ENCODE results near the gene CABCOCO1.

Gene CABCOCO1

DNA sequence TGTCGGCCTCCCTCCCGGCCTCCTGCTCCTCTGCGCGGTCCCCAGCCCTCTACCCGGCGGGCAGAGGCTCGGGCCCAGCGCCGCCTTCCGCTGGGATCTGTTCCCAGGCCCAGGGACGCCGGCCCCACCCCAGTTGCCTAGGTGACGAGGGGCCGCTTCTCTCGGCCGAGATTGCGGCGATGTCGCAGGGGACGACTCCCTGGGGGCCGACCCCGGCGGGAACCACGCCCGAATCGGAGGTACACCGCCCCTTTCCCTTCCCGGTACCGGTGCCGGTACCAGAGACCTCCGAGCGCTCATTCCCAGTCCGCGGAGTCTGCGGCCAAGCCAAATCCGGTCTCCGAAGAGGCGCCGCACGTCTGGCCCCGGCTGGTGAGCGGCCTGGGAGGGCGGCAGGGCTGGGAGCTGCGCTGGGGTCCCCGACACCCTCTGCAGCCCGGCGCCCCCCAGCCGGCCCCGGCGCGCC lies at the start of gene CABCOCO1:
TSS of gene CABCOCO1 (plus strand) at position 136 of the 466 bp plus-strand sequence. CDS start at position 180, 44 bp downstream.
- DNase-seq, result no peak

GRCh38 chr10:61613665-61614064 lies 49.1 kb upstream of the CABCOCO1 start:
- no peak for DNase-seq

DNA sequence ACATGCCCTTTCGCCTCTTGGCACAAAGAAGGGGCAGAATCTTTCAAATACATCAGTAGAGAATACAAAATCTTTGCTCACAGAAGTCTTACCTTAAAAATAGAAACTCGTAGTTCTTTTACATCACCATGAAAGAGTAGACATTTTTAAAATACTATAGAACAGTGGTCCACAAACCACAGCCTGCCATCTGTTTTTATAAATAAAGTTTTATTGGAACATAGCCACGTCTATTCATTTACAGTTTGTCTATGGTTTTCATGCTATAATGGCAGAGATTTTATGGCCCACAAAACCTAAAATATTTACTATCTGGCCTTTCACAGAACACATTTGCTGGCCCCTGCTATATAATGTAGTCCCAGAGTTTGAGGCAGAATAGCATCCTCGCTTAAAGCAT lies 46.1 kb upstream of the CABCOCO1 start:
- DNase-seq, result no peak

DNA sequence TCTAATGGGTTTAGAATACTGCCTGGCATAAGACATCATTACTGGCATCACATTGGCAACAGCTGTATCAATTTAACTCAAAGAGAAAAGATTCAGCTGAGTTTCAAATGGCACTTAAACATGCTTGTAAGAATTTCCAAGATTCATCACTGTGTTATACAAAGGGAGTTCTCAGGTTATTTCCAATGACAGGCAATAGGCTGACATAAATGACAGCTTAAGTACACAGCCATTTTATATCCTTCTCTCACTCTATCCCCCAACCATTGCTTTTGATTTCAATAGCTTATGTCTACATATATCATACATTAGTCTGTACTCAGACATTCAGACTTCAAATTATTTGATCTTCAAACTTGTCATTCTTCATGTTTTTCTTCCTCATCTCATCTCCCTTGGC lies 45.5 kb upstream of the CABCOCO1 start:
- no peak for DNase-seq

- no peak for DNase-seq
Observed at GRCh38 chr10:61617586-61617985, 45.1 kb upstream of the CABCOCO1 start.

GRCh38 chr10:61618388-61618961 lies 44.3 kb upstream of the CABCOCO1 start:
- no peak for DNase-seq

DNA sequence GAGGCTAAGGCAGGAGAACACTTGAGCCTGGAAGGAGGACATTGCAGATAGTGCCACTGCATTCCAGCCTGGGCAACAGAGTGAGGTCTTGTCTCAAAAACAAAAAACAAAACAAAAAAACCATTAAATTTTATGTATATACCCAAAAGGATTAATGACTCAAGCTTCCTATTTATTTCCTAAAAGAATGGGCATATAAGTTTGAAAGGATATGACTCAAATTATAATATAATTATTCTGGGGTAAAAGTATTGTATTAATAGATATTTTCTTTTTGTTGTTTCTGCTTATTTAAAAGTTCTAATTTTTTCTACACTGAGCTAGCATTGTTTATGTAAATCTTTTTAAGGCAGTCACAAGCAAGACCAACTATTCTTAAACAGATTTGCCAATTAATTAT lies 42.2 kb upstream of the CABCOCO1 start:
- DNase-seq, result no peak

- DNase-seq, result no peak
Observed at GRCh38 chr10:61621605-61622051, 41.1 kb upstream of the CABCOCO1 start.

DNA sequence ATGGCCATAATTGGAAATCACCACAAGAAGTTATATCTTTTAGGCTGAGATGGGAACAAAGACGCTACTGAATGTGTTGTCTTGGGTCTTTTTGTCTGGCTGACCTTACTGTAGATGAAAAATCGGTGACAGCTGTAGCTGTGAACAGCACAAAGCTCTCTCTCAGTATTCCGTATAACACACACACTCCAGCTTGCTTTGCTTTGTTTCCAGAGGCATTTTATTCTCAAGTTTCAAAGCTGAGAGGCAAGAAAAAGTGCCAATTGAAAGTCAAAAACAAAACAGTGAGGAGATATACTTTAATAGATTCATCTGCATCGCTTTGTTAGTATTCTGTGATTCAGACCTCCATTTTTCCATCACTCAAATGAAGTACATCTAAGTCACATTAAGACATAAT lies 39.6 kb upstream of the CABCOCO1 start:
- DNase-seq, result no peak

DNA sequence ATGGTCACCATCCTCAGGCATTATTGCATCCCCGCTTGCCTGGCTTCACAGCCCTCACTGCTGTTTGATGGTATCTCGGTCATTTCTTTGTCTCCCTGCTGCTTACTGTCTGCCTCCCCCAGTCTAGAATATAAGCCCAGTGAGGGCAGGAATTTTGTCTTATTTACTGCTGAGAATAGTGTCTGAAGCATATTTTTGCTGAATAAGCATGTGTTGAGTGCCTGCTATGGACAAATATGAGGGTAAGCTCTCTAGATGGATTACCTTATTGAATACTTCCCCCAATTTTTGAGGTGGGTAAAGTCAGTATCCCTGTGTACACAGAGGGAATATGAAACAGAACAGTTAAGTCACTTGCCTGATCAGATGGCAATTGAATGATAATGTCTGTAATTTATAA lies 36.5 kb upstream of the CABCOCO1 start:
- no peak for DNase-seq

DNA sequence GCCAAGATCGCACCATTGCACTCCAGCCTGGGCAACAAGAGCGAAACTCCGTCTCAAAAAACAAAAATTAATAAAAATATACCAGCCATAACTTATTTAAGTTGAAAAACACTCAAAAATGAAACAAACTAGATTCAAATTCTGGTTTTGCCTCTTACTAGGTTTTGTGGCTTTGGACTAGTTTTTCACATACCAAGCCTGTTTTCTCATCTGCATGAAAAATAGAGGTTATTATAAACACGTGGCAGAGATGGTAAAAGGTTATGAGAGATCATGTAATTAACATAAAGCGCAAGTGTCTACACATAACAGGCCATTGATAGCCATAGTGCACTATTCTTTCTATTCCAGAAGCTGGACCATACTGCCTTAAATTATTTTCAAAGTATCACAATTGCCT lies 35.5 kb upstream of the CABCOCO1 start:
- DNase-seq, result no peak

DNA sequence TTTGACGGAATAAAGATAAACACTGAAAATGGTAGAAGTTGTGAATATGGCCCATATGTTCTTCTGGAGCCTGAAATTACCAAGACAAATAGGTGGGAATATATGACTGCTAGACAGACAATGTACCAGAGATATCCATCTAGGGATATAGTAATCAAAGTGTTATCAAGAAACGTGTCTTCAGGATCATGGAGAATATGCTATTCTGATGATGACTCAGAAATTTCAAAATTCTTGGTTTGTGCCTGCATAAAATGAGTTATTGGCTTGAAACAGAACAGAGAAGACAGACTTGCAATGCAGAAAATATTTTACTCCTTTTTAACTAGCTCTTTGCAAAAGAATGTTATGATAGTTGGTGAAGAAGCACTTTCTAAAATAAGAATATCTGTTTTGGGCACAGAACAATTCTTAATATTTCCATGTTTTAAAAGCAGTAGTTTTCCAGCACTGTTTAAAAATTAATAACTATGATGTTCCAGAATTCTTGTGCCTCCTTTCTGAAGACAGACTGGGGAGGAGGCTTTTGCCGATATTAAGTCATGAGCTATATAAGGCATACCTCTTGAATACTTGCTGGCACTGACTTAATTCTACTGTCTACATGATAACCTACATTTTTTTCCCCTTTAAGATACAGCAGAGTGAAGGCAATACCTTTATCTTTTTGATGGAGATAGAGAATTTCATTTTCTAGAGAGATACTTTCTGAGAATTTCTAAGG lies 34.4 kb upstream of the CABCOCO1 start:
- DNase-seq, result no peak

GRCh38 chr10:61628875-61629513 lies 33.7 kb upstream of the CABCOCO1 start:
- no peak for DNase-seq

DNA sequence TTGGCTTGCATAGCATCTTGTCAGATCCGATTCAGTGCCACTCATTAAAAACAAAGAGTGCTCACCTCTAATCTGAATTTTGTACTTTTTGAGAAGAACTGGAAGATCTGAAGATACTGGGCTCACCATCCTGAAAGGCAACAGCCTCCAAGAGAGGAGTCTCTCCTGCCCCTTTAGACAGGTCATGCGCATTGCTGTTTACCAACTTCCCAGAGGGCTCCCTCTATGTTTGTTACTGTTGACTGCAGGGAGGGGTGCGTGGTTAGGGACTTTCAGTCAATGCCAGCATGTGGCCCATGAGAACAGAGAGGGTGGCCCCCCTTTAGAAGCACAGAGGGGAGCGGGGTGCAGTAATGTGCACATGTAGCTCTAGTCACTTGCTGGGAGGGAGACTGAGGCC lies 33.2 kb upstream of the CABCOCO1 start:
- no peak for DNase-seq

- DNase-seq, result no peak
Observed at GRCh38 chr10:61632057-61632670, 30.6 kb upstream of the CABCOCO1 start.

DNA sequence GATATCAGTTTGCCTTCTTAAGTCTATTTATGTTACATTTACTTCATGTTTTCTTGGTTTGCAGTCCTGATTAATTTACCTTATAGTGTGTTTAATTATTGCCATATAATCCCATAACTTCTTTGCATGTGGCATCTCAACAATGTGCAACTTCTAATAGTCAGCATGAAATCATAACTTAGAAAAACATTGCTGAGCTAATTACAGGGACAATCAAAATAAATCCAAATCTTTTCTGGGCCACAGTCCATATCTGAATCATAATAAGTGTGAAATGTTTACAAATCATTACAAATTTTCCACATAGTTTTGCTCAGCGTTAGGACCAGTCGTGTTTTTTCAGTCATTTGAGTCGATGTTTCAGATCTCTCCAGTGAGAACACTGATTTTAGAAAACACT lies 29.1 kb upstream of the CABCOCO1 start:
- no peak for DNase-seq

GRCh38 chr10:61634746-61635145 lies 28.0 kb upstream of the CABCOCO1 start:
- DNase-seq, result no peak

DNA sequence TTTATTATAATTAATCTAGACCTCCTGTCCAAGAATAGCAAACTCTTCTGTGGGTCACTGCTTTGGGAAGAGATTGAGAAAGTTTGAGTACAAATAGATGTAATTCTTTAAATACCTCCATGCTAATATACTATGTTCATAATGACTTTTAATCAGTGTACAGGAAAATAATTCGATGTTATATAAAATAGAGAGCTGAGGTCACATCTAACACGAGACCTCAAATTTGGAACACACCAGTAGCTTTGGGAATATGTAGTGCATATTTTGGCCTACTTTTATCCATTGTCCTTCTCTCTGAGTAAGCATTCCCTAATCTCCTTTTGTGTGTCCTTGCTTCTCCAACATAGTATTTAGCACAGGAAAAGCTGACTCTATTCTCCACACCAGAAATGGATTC lies 27.3 kb upstream of the CABCOCO1 start:
- DNase-seq, result no peak

GRCh38 chr10:61635932-61636331 lies 26.8 kb upstream of the CABCOCO1 start:
- no peak for DNase-seq

- DNase-seq, result no peak
Observed at GRCh38 chr10:61639952-61640351, 22.8 kb upstream of the CABCOCO1 start.

DNA sequence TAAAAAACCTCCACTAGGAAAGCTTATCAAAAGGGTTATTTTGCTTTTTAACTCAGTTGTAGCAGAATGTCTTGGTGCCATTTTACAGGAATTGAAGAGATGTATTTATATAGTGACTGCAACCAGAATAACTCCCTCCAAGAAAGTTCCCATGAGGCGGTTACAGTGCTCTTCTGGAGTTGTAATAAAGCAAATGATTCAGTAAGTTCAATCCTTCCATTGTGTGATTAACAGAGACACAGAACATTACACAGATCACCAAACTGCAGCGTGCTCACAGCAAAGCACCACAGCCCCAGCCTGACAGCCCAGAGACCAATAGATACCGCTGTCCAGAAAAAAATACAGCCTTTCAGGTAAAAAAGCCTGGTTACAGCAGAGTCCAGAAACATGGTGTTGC lies 21.9 kb upstream of the CABCOCO1 start:
- no peak for DNase-seq

GRCh38 chr10:61642150-61642571 lies 20.6 kb upstream of the CABCOCO1 start:
- DNase-seq, result no peak

DNA sequence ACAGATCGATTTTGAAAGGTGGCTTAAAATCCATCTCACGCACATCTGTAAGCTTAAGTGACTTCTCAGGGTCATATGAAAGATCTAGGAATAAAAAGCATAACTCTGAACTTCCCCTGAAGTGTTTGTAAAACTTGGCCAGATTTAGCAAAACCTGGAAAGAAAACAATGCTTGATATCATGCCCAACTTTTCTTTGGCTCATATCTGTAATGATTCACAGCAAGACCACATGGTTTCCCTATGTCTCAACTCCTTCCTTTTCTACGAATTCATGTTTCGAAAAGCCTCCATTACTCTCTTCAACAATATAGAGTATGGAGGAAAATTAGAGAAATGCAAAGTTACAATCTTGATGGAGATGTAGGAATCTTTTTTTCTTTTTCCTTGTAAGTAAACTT lies 20.1 kb upstream of the CABCOCO1 start:
- DNase-seq, result no peak

GRCh38 chr10:61643316-61643751 lies 19.4 kb upstream of the CABCOCO1 start:
- no peak for DNase-seq
